Nephron progenitor cell (in vitro differentiated cells): ENCODE results near the gene SLC35F3.
"Not testable (repeated sequence)": the region's sequence is repeated elsewhere in the genome, so short reads cannot be mapped to it uniquely, and the experiment has no call there.

Experiments
- DNase-seq: peaks from one replicate; pipeline ENCODE4 v3.0.0; 2021
- H3K27ac Mint-ChIP-seq: 2 replicates; pipeline ENCODE4 v1.8.0; 2021; ENCODE audit warnings: mild to moderate bottlenecking, moderate library complexity, mixed read lengths
- H3K27me3 Mint-ChIP-seq: 2 replicates; pipeline ENCODE4 v1.8.0; 2021; ENCODE audit warnings: mild to moderate bottlenecking, low read depth, mixed read lengths; ENCODE audit not compliant: poor library complexity
- H3K36me3 Mint-ChIP-seq: 2 replicates; pipeline ENCODE4 v1.8.0; 2021; ENCODE audit warnings: low read depth, mixed read lengths
- H3K4me1 Mint-ChIP-seq: 2 replicates; pipeline ENCODE4 v1.8.0; 2021; ENCODE audit warnings: mixed read lengths
- H3K4me3 Mint-ChIP-seq: 2 replicates; pipeline ENCODE4 v1.8.0; 2021; ENCODE audit warnings: mild to moderate bottlenecking, moderate library complexity, mixed read lengths
- H3K9me3 Mint-ChIP-seq: 2 replicates; pipeline ENCODE4 v1.8.0; 2021; ENCODE audit warnings: mild to moderate bottlenecking, moderate library complexity, mixed read lengths
- CTCF ChIP-seq: fragments of 200-600 bp; sonication (generic); IDR thresholded peaks from 2 replicates; pipeline ENCODE4 v1.5.0; 2021; ENCODE audit warnings: antibody characterized with exemption

The SLC35F3 gene

GRCh38 chr1:233883671-233884070, 20.8 kb upstream of the SLC35F3 start:
- DNase-seq: no peak
- no peak overlapping the region for H3K27ac Mint-ChIP-seq
- no peaks in the 10 kb centered on the region for H3K4me1 Mint-ChIP-seq
- no peak overlapping the region for H3K4me3 Mint-ChIP-seq
- H3K27me3 Mint-ChIP-seq: no peaks in the 10 kb centered on the region
- H3K36me3 Mint-ChIP-seq: no peaks in the 10 kb centered on the region
- no peak for TF ChIP-seq CTCF
- H3K9me3 Mint-ChIP-seq: peaks cover under 1% of the 10 kb centered on the region

- no peak for TF ChIP-seq CTCF
- no peaks in the 10 kb centered on the region for H3K27me3 Mint-ChIP-seq
- no peaks in the 10 kb centered on the region for H3K36me3 Mint-ChIP-seq
- H3K9me3 Mint-ChIP-seq: peaks cover 5% of the 10 kb centered on the region
- DNase-seq: no peak
- no peak overlapping the region for H3K27ac Mint-ChIP-seq
- H3K4me1 Mint-ChIP-seq: no peaks in the 10 kb centered on the region
- H3K4me3 Mint-ChIP-seq: no peak overlapping the region
These were observed 19.9 kb upstream of the SLC35F3 start for GRCh38 chr1:233884461-233885151.

DNA sequence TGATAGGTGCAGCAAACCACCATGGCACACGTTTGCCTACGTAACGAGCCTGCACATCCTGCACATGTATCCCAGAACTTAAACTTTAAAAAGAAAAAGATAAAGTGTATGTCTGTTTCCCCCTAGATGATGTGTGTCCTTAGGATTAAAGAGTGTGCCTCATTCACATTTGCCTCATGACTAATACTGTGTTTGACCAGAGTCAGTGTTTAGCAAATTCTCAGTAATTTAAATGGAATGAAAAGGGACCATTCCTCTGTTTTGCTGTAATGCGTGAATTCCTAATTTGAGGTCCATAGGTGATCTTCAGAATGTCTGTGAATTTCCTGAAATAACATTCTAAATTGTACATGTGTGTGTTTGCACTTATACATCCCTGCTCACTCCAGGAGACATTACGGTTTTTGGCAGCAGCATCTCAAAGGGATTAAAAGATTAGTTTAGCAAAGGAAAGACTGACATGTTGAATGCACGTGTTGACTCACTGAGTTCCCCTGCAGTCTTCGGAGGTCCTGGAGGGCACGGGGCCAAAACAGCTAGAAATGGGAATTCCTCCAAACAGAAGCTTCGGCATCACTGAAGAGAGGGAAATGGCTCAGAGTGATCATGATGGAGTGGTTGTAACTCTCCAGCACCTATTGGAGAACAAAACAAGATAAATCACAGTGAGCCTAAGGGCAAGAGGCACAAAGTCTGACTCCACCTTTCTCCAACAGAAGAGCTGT, 19.1 kb upstream of the SLC35F3 start:
- no peaks in the 10 kb centered on the region for H3K4me1 Mint-ChIP-seq

GRCh38 chr1:233891151-233891550, 13.3 kb upstream of the SLC35F3 start:
- H3K4me3 Mint-ChIP-seq, H3K27ac Mint-ChIP-seq, H3K4me1 Mint-ChIP-seq, H3K27me3 Mint-ChIP-seq, H3K36me3 Mint-ChIP-seq, DNase-seq: not testable (repeated sequence)
- peaks cover 27% of the 10 kb centered on the region for H3K9me3 Mint-ChIP-seq

More for the DNA sequence above, 19.1 kb upstream of the SLC35F3 start:
- no peak for DNase-seq
- Mint-ChIP-seq H3K36me3 (no peaks in the 10 kb centered on the region), H3K4me3 (no peak overlapping the region), H3K27me3 (no peaks in the 10 kb centered on the region), H3K9me3 (peaks cover 11% of the 10 kb centered on the region), H3K27ac (no peak overlapping the region)
- TF ChIP-seq CTCF: no peak

GRCh38 chr1:233897325-233898162, 6.9 kb upstream of the SLC35F3 start:
- TF ChIP-seq CTCF: no peak
- Mint-ChIP-seq H3K4me3 (no peak overlapping the region), H3K9me3 (peaks cover 18% of the 10 kb centered on the region), H3K27ac (no peak overlapping the region), H3K4me1 (no peaks in the 10 kb centered on the region), H3K36me3 (no peaks in the 10 kb centered on the region), H3K27me3 (peaks cover 35% of the 10 kb centered on the region)
- DNase-seq: no peak

- peaks cover 69% of the 10 kb centered on the region for H3K27me3 Mint-ChIP-seq
- no peak overlapping the region for H3K27ac Mint-ChIP-seq
- peaks cover 9% of the 10 kb centered on the region for H3K4me1 Mint-ChIP-seq
- no peak for TF ChIP-seq CTCF
- no peak for DNase-seq
- no peaks in the 10 kb centered on the region for H3K36me3 Mint-ChIP-seq
- peaks cover 21% of the 10 kb centered on the region for H3K9me3 Mint-ChIP-seq
- H3K4me3 Mint-ChIP-seq: no peak overlapping the region
These were observed 3.0 kb upstream of the SLC35F3 start for GRCh38 chr1:233901495-233901894.
